Measurements from ENCODE around the gene NOL4. TPM values are rescaled to one million over a fixed set of nuclear protein-coding genes. Genes with fewer than 3 reads are reported as not detected.
"Not testable (repeated sequence)": the region's sequence is repeated elsewhere in the genome, so short reads cannot be mapped to it uniquely, and the experiment has no call there.

Gene NOL4, protein sequence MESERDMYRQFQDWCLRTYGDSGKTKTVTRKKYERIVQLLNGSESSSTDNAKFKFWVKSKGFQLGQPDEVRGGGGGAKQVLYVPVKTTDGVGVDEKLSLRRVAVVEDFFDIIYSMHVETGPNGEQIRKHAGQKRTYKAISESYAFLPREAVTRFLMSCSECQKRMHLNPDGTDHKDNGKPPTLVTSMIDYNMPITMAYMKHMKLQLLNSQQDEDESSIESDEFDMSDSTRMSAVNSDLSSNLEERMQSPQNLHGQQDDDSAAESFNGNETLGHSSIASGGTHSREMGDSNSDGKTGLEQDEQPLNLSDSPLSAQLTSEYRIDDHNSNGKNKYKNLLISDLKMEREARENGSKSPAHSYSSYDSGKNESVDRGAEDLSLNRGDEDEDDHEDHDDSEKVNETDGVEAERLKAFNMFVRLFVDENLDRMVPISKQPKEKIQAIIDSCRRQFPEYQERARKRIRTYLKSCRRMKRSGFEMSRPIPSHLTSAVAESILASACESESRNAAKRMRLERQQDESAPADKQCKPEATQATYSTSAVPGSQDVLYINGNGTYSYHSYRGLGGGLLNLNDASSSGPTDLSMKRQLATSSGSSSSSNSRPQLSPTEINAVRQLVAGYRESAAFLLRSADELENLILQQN
- polyA plus RNA-seq (ENCODE audit: insufficient read length), result 2.8 TPM
- long read RNA-seq, donor 1, result 0 reads
- long read RNA-seq, donor 2, result 0 reads
- long read RNA-seq, donor 3, result 0 reads
- long read RNA-seq, donor 4, result 0 reads
- long read RNA-seq, donor 5, result 0 reads
- long read RNA-seq, donor 6, result 0 reads
- long read RNA-seq, donor 7, result 0 reads
- long read RNA-seq, donor 8, result 0 reads

GRCh38 chr18:34224423-34225217, at the start of gene NOL4:
NOL4 (minus strand) TSS chr18:34224913; CDS start chr18:34223253, 1,660 bp downstream.
- peak; percentile 86 for DNase-seq

- DNase-seq, result not testable (repeated sequence)
Observed at GRCh38 chr18:34266029-34266428, 41.3 kb upstream of the NOL4 start.

- peak; percentile 0 for DNase-seq
Observed at GRCh38 chr18:34261865-34262780, 37.4 kb upstream of the NOL4 start.

- DNase-seq, result no peak
Observed at GRCh38 chr18:34258176-34258575, 33.5 kb upstream of the NOL4 start.

DNA sequence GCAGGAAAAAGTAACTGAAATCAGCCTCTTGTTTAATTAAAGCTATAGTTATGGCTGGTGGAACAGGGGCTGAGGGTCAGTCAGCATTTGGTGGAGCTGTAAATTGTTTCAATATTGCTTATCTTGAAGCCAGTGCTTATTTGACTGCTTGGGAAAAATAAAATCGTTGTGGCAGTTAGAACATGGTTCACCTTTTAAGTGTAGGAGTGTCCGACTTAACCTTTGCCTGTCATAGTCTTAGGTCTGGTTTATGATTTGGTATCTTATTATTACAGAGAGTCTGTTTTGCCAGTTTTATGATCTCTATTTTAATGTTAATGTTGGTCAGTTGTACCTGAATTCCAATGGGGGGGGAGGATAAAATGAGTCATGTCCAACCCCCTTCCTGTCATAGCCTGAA, 27.2 kb upstream of the NOL4 start:
- no peak for DNase-seq

- no peak for DNase-seq
Observed at GRCh38 chr18:34248727-34249126, 24.0 kb upstream of the NOL4 start.

DNA sequence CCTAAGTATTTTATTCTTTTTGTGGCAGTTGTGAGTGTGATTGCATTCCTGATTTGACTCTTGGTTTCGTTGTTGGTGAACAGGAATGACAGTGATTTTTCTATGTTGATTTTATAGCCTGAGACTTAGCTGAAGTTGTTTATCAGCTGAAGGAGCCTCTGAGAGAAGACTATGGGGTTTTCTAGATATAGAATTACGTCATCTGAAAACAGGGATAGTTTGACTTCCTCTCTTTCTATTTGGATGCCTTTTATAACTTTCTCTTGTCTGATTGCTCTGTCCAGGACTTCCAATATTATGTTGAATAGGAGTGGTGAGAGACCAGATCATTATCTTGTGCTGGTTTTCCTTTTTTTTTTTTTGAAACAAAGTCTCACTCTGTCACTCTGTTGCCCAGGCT, 18.0 kb upstream of the NOL4 start:
- DNase-seq, result no peak

GRCh38 chr18:34233781-34234388, 9.2 kb upstream of the NOL4 start:
- not testable (repeated sequence) for DNase-seq

DNA sequence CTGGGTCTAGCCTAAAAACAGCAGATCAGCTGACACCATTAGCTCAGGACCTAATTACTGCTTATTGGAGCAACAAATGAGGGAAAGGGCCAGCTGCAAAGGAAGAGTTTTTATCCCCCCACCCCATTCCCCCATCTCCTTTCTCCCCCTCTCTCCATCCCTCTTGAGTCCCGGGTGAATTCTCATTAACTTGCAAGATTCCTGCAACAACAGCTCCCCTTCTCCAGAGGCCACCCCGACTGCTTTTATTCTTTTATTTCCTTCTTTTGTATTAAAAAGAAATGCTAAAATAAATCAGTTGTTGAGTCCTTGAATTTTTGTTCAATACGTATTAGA, 473 bp upstream of the NOL4 start:
- no peak for DNase-seq

- DNase-seq, result no peak
Observed at GRCh38 chr18:34223893-34224422, 755 bp downstream of the NOL4 start.

- no peak for DNase-seq
Observed at GRCh38 chr18:34223164-34223892, 1.4 kb downstream of the NOL4 start.

DNA sequence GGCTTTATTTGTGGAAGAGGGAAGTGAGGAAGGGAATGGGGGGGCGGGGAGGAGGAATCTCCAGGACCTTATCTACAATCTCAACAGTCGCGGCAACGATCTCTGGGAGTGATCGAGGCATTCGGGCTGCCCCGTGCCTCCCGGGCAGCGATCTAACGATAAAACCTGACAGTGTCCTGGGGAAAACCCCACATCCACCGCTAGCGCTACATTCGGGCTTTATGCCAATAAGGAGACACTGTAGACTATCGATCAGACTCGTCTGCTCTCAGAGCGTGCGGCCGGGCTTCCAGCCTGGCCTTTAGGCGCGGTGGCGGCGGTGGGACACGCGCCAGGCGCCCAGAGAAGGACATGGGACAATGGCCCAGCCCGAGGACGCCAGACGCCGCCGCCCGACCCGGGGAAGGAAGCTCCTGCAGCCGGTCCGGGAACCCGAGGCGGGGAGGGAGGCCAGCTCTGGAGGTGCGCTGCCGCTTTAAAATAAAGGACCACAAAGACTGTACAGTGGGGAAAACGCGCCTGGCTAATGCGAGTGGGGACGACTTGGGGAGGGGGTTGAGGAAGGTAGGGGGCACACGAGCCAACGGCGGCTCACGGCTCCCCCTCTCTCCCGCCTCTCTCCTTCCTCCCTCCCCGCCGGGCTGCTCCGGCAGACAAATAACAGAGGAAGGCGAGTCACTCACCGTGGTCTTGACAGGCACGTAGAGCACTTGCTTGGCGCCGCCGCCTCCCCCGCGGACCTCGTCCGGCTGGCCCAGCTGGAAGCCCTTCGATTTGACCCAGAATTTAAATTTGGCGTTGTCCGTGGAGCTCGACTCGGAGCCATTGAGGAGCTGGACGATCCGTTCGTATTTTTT, 2.2 kb downstream of the NOL4 start:
- DNase-seq, result no peak

GRCh38 chr18:34221971-34222306, 2.8 kb downstream of the NOL4 start:
- no peak for DNase-seq

DNA sequence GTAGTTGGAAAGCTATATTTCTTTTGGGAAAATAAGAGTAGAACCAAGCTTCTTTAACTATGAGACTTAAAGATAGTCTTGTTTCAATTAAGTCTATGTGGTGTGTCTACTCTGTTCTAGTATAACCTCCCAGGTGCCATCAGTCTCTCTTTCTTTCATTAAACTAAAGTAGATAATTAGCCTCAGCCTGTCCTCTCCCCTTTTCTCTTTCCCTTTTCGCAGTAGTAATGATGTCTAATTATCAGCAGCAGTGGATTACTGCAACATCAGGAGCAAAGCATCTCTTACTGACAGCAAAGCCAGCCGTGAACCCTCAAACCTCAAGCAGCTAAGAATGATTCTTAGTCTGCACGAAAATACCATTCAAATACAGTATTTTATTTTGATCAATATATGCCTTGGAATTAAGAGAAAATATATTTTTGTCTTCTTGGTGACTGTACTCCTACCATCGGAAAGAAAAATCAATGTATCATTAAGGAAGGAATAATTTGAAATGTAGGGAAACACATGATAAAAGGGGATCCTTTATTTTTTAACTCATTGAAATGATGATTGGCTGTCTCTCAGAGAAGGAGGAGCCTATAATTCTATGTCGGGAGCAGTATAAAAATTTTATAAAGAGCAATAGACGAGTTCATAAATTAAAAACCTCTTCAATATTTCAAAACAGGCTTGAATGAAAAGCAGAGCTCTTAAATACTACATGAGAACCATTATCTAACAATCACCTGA, 4.5 kb downstream of the NOL4 start:
- DNase-seq, result no peak

DNA sequence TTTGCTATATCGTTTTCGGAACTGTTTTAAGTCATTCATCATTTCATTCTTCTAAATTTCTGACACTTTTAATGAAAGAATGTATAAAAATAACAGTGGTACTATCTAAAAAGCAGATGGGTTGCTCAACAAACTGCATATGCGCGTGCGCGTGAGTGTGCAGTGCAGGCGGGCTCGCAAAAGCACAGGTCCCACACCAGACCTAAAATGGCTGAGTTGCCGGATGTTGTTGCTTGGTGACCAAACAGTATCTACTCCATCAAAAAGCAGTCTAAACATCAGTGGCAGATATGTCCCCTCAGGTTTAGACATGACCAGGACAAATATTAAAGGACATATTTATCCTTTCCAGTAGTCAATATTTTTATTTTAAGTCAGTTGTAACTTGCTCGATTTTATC, 5.1 kb downstream of the NOL4 start:
- no peak for DNase-seq

DNA sequence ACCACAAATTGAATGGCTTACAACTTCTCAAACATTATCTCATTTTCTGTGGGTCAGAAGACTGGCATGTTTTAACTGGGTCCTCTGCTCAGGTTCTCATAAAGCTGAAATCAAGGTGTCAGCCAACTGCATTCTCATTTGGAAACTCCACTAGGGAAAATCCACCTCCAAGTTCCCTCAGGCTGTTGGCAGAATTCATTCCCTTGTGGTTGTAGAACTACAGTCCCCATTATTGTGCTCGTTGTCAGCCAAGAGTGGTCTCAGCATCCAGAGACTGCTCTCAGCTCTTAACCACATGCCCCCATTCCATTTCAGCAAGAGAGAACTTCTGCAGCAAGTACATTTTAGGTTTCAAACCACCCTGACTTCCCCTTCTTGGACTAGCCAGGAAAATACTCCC, 12.2 kb downstream of the NOL4 start:
- DNase-seq, result no peak

DNA sequence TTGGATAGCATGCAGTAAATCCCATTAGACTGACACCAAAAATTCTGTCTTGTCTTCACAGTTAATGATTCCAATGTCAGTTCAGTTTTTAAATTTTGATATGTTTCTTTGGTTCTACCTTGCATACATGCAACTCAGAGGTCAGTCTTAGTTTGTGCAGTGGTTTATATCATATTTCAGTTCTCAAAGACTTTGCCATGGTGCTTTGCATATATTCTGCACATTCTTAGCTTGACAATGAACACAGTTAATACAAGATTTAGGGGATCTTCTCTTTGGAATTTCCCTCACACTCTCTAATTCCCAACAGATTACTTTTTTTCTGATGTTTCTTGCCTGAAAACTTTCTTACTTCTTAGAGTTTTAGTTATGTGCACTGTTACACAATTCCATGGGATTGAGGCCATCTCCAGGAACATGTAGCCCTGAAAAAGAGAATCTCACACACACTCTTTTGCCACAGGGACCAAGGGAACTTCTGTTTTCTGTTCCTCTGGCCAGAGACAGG, 17.3 kb downstream of the NOL4 start:
- DNase-seq, result no peak

GRCh38 chr18:34203866-34204265, 20.8 kb downstream of the NOL4 start:
- no peak for DNase-seq

Measured in left kidney (tissue), 8 donors.